A549 (cell line): Measurements from ENCODE around the gene TBX2. TPM values are rescaled to one million over a fixed set of nuclear protein-coding genes. Genes with fewer than 3 reads are reported as not detected.
A peak's percentile ranks its signal among the peaks of the same experiment; 100 is the strongest.

Source experiments
- ATAC-seq, 2 experiments: fragments of 200-7000 bp in 1 of 2; fragments of >200 bp in 1 of 2; cut with Nextera tagmentation in 1 of 2; cut with Tn5 transposase in 1 of 2; 3 replicates each; pipeline versions ENCODE4 v1.8.0 to v1.9.1; 2018 to 2020; ENCODE audit warnings: mild to moderate bottlenecking in 1 of 2, moderate library complexity in 1 of 2
- CTCF ChIA-PET: fragments of 300-600 bp; sonication (Branson Sonifier 250); formaldehyde crosslinking; extraction: SDS; loops from one replicate; lab custom pipeline; 2021; ENCODE audit warnings: antibody characterized with exemption, inconsistent platforms; lab: Yijun Ruan, JAX
- POLR2A ChIA-PET: fragments of 350-600 bp; formaldehyde crosslinking; extraction: SDS; loops from one replicate; lab custom pipeline; 2021; ENCODE audit warnings: antibody characterized with exemption, inconsistent platforms; lab: Yijun Ruan, JAX
- DNase-seq, 2 experiments: peaks; one replicate each; pipeline versions ENCODE4 v3.0.0 to v3.0.0-alpha.2; 2011 to 2016; ENCODE audit warnings: low read depth in 1 of 2, low spot score in 1 of 2
- FAIRE-seq: peaks from 2 replicates; lab custom pipeline; 2011; peaks lifted over from hg19 to GRCh38; lab: Jason Lieb, UNC
- H3K27ac ChIP-seq, 2 experiments: fragments of >200 bp; sonication (Bioruptor Twin); formaldehyde crosslinking; 3 replicates each; pipeline ENCODE4 v1.5.1; 2016 to 2017
- H3K4me1 ChIP-seq: fragments of >200 bp; sonication (Bioruptor Twin); formaldehyde crosslinking; 3 replicates; pipeline ENCODE4 v1.6.1; 2016
- H3K4me2 ChIP-seq: fragments of >200 bp; sonication (Bioruptor Twin); formaldehyde crosslinking; 3 replicates; pipeline ENCODE4 v1.6.1; 2016
- H3K4me3 ChIP-seq: fragments of >200 bp; sonication (Bioruptor Twin); formaldehyde crosslinking; 3 replicates; pipeline ENCODE4 v1.5.1; 2016
- H3K9me3 ChIP-seq: fragments of >200 bp; sonication (Bioruptor Twin); formaldehyde crosslinking; 3 replicates; pipeline ENCODE4 v1.6.1; 2016
- BHLHE40 ChIP-seq: IDR thresholded peaks from 2 replicates; pipeline ENCODE4 v1.6.1; 2012; ENCODE audit warnings: low read depth, low read length, inconsistent platforms
- CBX8 ChIP-seq: fragments of 200-600 bp; sonication (generic); IDR thresholded peaks from 2 replicates; pipeline ENCODE4 v1.6.1; 2016
- CHD2 ChIP-seq: fragments of 150-350 bp; IDR thresholded peaks from 2 replicates; pipeline ENCODE4 v1.6.1; 2014; ENCODE audit warnings: low read length; ENCODE audit not compliant: partially characterized antibody
- CTCF ChIP-seq: fragments of >200 bp; sonication (Bioruptor Twin); formaldehyde crosslinking; IDR thresholded peaks from 3 replicates; pipeline ENCODE4 v1.5.1; 2016
- E2F6 ChIP-seq: IDR thresholded peaks from 2 replicates; pipeline ENCODE4 v1.6.1; 2012; ENCODE audit warnings: low read depth, borderline replicate concordance
- ELK1 ChIP-seq: fragments of 150-350 bp; IDR thresholded peaks from 2 replicates; pipeline ENCODE4 v1.6.1; 2014; ENCODE audit warnings: low read depth, mild to moderate bottlenecking, low read length
- FOSB ChIP-seq: fragments of 250-450 bp; sonication (Bioruptor Pico); IDR thresholded peaks from 2 replicates; pipeline ENCODE4 v1.5.0; 2020; ENCODE audit warnings: mild to moderate bottlenecking, moderate library complexity
- FOSL2 ChIP-seq, 2 experiments: fragments of 450-650 bp in 1 of 2; fragments of >200 bp in 1 of 2; sonication (Bioruptor Twin) in 1 of 2; formaldehyde crosslinking; IDR thresholded peaks; 2 replicates each; pipeline versions ENCODE4 v1.5.0 to v1.6.1; 2016 to 2020; ENCODE audit warnings: mild to moderate bottlenecking in 1 of 2, moderate library complexity in 1 of 2
- HEYL ChIP-seq: fragments of 250-450 bp; sonication (Bioruptor Pico); IDR thresholded peaks from 2 replicates; pipeline ENCODE4 v1.8.0; 2021; ENCODE audit warnings: mild to moderate bottlenecking, moderate library complexity
- HMGXB4 ChIP-seq: fragments of 250-450 bp; sonication (Bioruptor Pico); IDR thresholded peaks from 2 replicates; pipeline ENCODE4 v1.5.0; 2021; ENCODE audit warnings: mild to moderate bottlenecking, moderate library complexity, borderline replicate concordance
- HOXB13 ChIP-seq: fragments of 250-450 bp; sonication (Bioruptor Pico); IDR thresholded peaks from 2 replicates; pipeline ENCODE4 v1.5.0; 2020; ENCODE audit warnings: low read depth, mild to moderate bottlenecking, moderate library complexity
- JUNB ChIP-seq: fragments of >200 bp; sonication (Bioruptor Twin); formaldehyde crosslinking; IDR thresholded peaks from 2 replicates; pipeline ENCODE4 v1.6.1; 2016
- MAFK ChIP-seq: fragments of 450-650 bp; IDR thresholded peaks from 2 replicates; pipeline ENCODE4 v1.6.1; 2014; ENCODE audit not compliant: partially characterized antibody
- MAZ ChIP-seq: fragments of 150-350 bp; IDR thresholded peaks from 2 replicates; pipeline ENCODE4 v1.6.1; 2014; ENCODE audit warnings: antibody characterized with exemption, low read depth, low read length, borderline replicate concordance
- MYC ChIP-seq: IDR thresholded peaks from 2 replicates; pipeline ENCODE4 v1.6.1; 2012; ENCODE audit warnings: mild to moderate bottlenecking, inconsistent platforms, low read length, improper control_type of control experiment, borderline replicate concordance
- NR3C1 ChIP-seq: fragments of >200 bp; sonication (Bioruptor Twin); formaldehyde crosslinking; IDR thresholded peaks from 3 replicates; pipeline ENCODE4 v1.6.1; 2017
- PHF8 ChIP-seq: fragments of 200-600 bp; sonication (generic); IDR thresholded peaks from 2 replicates; pipeline ENCODE4 v1.6.1; 2016; ENCODE audit warnings: low read depth, mild to moderate bottlenecking, antibody characterized with exemption, moderate library complexity, borderline replicate concordance
- POLR2A ChIP-seq: IDR thresholded peaks from 2 replicates; pipeline ENCODE4 v1.6.1; 2012; ENCODE audit warnings: mild to moderate bottlenecking, low read length
- RCOR1 ChIP-seq: fragments of 150-350 bp; IDR thresholded peaks from 2 replicates; pipeline ENCODE4 v1.6.1; 2014; ENCODE audit warnings: antibody characterized with exemption, low read length, low read depth
- SMC3 ChIP-seq: fragments of >200 bp; sonication (Bioruptor Twin); formaldehyde crosslinking; IDR thresholded peaks from 3 replicates; pipeline ENCODE4 v1.6.1; 2018; ENCODE audit warnings: inconsistent platforms
- TFCP2L1 ChIP-seq: fragments of 250-450 bp; sonication (Bioruptor Pico); IDR thresholded peaks from 2 replicates; pipeline ENCODE4 v1.5.0; 2021; ENCODE audit warnings: mild to moderate bottlenecking
- TP53 ChIP-seq: fragments of 250-450 bp; sonication (Bioruptor Pico); IDR thresholded peaks from 2 replicates; pipeline ENCODE4 v1.5.0; 2021; ENCODE audit warnings: mild to moderate bottlenecking, moderate library complexity
- ZFP36 ChIP-seq: fragments of 450-650 bp; IDR thresholded peaks from 2 replicates; pipeline ENCODE4 v1.6.1; 2014; ENCODE audit warnings: borderline replicate concordance; ENCODE audit not compliant: partially characterized antibody
- WGBS: methylation state at CpG from one replicate; pipeline ENCODE4 v1.1.6; 2017; ENCODE audit errors: missing lambda C conversion rate; 5-methylcytosine and 5-hydroxymethylcytosine counted together
- polyA plus RNA-seq, 4 experiments: library from polyadenylated mRNA; depleted of rRNA in 3 of 4; stranded (reverse); fragments of >200 nt; fragmentation: RNase III in 1 of 4; extraction: RNeasy Plus Mini Kit Qiagen cat#74134 plus additional on column Dnase treatment in 1 of 4; gene quantifications; 2 replicates in 3 of 4; 3 replicates in 1 of 4; pipeline ENCODE4 v1.2.3, GENCODE V29; 2011 to 2017
- TF ChIP-seq, protein P1 (sequence below): IDR thresholded peaks from 2 replicates; pipeline ENCODE4 v1.6.1; 2012
- TF ChIP-seq, protein P2 (sequence below): IDR thresholded peaks from 2 replicates; pipeline ENCODE4 v1.6.1; 2012

The TBX2 gene
- polyA plus RNA-seq, 2 of the 4 experiments (the other 2 are of a cell fraction), result 0.71 to 2.3 TPM

DNA sequence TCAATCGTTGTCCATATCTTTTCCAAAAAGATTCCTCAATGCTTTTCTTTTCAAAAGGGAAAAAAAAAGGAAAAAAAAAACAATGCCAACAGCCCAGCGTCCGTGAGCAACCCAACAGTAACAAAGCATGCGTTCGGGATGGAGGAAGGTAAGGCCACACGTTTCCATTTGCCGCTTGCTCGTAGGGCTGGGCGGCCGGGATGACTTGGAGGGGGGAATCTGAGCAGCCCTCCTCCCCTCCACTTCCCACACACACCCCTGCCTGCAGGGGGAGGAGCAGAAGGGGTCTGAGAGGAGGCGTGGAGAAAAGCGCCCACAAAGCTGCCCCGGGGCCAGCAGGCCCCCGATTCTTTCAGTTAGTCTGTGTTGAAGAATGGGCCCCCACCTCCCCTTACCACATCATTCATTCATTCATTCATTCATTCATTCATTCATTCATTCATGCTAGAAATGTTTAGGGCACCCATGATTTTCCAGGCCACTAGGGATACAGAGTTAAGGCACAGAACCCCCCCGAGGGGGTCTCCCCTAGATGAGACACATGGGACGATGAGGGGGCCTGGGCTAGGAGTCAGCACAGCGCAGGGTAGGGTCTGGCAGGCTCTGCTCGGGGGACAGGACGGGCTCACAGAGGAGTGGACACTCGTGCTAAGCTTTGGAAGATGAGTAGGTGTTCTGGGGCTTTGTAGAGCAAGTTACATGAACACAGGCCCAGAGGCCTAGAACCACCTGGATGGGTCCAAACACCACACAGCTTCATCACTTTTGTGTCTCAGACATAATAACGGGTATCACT, 10.9 kb upstream of the TBX2 start:
- TF ChIP-seq PHF8 (no peak), ELK1 (no peak), MAFK (no peak), JUNB (no peak), FOSB (CRISPR knock-in tag) (no peak), HEYL (CRISPR knock-in tag) (no peak), RCOR1 (no peak), HOXB13 (CRISPR knock-in tag) (no peak), HMGXB4 (CRISPR knock-in tag) (no peak)
- TF ChIP-seq, protein P1, sequence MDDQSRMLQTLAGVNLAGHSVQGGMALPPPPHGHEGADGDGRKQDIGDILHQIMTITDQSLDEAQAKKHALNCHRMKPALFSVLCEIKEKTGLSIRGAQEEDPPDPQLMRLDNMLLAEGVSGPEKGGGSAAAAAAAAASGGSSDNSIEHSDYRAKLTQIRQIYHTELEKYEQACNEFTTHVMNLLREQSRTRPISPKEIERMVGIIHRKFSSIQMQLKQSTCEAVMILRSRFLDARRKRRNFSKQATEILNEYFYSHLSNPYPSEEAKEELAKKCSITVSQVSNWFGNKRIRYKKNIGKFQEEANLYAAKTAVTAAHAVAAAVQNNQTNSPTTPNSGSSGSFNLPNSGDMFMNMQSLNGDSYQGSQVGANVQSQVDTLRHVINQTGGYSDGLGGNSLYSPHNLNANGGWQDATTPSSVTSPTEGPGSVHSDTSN, result no peak
- Histone ChIP-seq H3K27ac (no peak overlapping the region; a peak in 1 of 6 replicates), H3K9me3 (no peaks in the 10 kb centered on the region), H3K4me3 (no peak overlapping the region), H3K4me2 (no peak overlapping the region), H3K4me1 (peaks cover 3% of the 10 kb centered on the region; the same call in 2 of the 3 replicates)
- POLR2A ChIA-PET, result interaction anchor here (0.6 kb wide), 1 partner anchor 11 kb away, joined by 3 read pairs; the partner anchor contains the start of gene TBX2
- DNase-seq, result no peak
- ATAC-seq, result no peak
- WGBS, result 80% methylated on average over 21 of the region's 21 CpGs
- no peak for FAIRE-seq
- CTCF ChIA-PET, result interaction anchor here (0.6 to 2.8 kb wide), 13 partner anchors 11 to 669 kb away, joined by 3 to 26 read pairs (median 8); partner anchors contain the start of gene TBX2

DNA sequence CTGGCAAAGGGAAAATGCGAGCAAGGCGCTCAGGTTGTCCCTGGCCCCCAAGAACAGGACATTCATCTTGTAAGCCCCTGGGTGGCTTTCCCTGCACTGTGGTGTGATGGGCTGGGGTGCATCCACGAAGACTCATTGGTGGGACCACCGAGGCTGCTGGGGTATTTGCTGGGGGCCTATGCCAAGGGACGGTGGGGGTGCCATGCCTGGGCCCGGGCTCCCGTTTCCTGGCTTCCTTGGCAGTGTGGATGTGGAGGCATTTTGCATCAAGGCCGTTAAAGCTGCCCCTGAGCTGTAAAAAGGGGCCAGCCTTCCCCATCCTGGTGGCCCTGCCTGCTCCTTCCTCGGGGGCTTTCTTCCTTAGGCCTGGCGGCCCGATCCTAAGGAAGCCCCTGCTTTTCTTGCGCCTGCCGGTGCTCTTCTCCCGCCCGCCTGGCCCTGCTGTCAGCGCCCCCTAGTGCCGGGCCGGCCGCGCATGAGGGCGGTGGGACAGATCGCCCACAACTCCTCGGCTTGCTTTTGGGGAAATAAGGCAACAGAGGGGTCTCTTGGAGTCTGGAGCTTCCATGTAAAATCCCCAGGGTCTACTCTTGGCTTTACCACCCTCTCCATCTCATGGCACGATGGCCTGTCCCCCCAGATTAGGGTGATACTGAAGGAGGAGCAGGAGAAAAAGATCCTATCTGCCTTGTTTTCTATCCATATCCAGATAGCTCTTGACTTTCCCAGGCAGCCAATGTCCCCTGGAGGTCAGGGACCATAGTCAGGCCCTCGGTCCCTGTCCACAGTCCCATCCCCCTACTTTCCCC, 9.8 kb upstream of the TBX2 start:
- peak overlapping the region; percentile 69 for H3K4me2 ChIP-seq
- no peak for FAIRE-seq
- peaks cover 7% of the 10 kb centered on the region; the same call in 2 of the 3 replicates for H3K4me1 ChIP-seq
- DNase-seq, result peak; percentile 58 to 72
- CTCF ChIA-PET, result interaction anchor here (0.6 to 3.1 kb wide), 77 partner anchors 8 to 717 kb away, joined by 3 to 40 read pairs (median 4); partner anchors contain the start of gene TBX2
- no peak overlapping the region for H3K4me3 ChIP-seq
- no peaks in the 10 kb centered on the region for H3K9me3 ChIP-seq
- POLR2A ChIA-PET, result no interaction called here
- WGBS, result 18% methylated on average over 25 of the region's 25 CpGs
- peak; percentile 59 to 88 for ATAC-seq
- H3K27ac ChIP-seq, result peak overlapping the region; percentile 40 to 75; a peak in 5 of 6 replicates
- TF ChIP-seq, protein P2, sequence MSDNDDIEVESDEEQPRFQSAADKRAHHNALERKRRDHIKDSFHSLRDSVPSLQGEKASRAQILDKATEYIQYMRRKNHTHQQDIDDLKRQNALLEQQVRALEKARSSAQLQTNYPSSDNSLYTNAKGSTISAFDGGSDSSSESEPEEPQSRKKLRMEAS, result peak; percentile 45; the same call in 1 of the 2 replicates
- TF ChIP-seq TFCP2L1 (CRISPR knock-in tag) (no peak), BHLHE40 (no peak), TP53 (CRISPR knock-in tag) (no peak), MYC (no peak), FOSL2 (IDR thresholded peaks at IDR 0.05) (no peak), FOSL2 (CRISPR knock-in tag; IDR thresholded peaks at IDR 0.05) (no peak), FOSB (CRISPR knock-in tag) (no peak), RCOR1 (no peak), MAZ (no peak), ZFP36 (no peak), CBX8 (no peak), NR3C1 (no peak), CHD2 (no peak), HMGXB4 (CRISPR knock-in tag) (no peak), E2F6 (no peak), POLR2A (no peak), SMC3 (peak; percentile 98), CTCF (peak; percentile 97)
